Loucy (cell line): Measurements from ENCODE around the gene CDK15.
"Not testable (repeated sequence)": the region's sequence is repeated elsewhere in the genome, so short reads cannot be mapped to it uniquely, and the experiment has no call there.

Source experiments
- EZH2phosphoT487 ChIP-seq: fragments of 200-600 bp; IDR thresholded peaks from 2 replicates; pipeline ENCODE4 v1.6.1; 2018; ENCODE audit warnings: antibody characterized with exemption, mild to moderate bottlenecking, moderate library complexity, borderline replicate concordance
- TF ChIP-seq, protein P1 (sequence below): fragments of 200-600 bp; sonication (generic); conservative IDR thresholded peaks from 2 replicates; pipeline ENCODE4 v1.5.1; 2014; ENCODE audit warnings: mild to moderate bottlenecking, antibody characterized with exemption, low read length

DNA sequence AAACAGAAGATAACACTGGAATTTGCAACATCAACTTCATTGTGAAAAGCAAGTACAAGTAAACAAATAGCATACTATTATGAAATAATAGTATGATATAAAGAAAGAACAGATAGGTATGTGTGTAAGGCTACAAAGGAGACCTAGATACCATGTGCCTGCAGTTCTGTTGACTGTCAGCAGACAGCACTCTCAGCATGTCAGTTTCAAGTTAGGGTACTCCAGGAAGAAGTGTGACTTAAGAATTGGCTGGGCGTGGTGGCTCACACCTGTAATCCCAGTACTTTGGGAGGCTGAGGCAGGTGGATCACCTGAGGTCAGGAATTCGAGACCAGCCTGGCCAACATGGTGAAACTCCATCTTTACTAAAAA is 7.4 kb upstream of the CDK15 start:
- not testable (repeated sequence) for TF ChIP-seq EZH2phosphoT487
- TF ChIP-seq, protein P1, sequence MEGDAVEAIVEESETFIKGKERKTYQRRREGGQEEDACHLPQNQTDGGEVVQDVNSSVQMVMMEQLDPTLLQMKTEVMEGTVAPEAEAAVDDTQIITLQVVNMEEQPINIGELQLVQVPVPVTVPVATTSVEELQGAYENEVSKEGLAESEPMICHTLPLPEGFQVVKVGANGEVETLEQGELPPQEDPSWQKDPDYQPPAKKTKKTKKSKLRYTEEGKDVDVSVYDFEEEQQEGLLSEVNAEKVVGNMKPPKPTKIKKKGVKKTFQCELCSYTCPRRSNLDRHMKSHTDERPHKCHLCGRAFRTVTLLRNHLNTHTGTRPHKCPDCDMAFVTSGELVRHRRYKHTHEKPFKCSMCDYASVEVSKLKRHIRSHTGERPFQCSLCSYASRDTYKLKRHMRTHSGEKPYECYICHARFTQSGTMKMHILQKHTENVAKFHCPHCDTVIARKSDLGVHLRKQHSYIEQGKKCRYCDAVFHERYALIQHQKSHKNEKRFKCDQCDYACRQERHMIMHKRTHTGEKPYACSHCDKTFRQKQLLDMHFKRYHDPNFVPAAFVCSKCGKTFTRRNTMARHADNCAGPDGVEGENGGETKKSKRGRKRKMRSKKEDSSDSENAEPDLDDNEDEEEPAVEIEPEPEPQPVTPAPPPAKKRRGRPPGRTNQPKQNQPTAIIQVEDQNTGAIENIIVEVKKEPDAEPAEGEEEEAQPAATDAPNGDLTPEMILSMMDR: peak; percentile 51
